Prostate gland (tissue), 2 donors: Measurements from ENCODE around the gene LILRB4.

ENCODE experiments used
- CTCF ChIP-seq, 4 experiments: fragments of 200-600 bp in 2 of 4; fragments of 450-650 bp in 2 of 4; sonication (generic) in 2 of 4; IDR thresholded peaks; 1 replicate in 3 of 4; 2 replicates in 1 of 4; pipeline ENCODE4 v1.5.1; 2016 to 2019; ENCODE audit warnings: antibody characterized with exemption in 4 of 4, mild to moderate bottlenecking in 2 of 4, moderate library complexity in 2 of 4
- POLR2A ChIP-seq: fragments of 450-650 bp; IDR thresholded peaks from one replicate; pipeline ENCODE4 v1.6.1; 2016; ENCODE audit warnings: antibody characterized with exemption, mild to moderate bottlenecking

- TF ChIP-seq CTCF (IDR thresholded peaks at IDR 0.05) = no peak
- no peak for TF ChIP-seq POLR2A
These were observed 10.4 kb downstream of the LILRB4 start for GRCh38 chr19:54673222-54673621.
